NCI-H1436 treated with DMSO at 0.1 percent for 48 hours (cell line): Measurements from ENCODE around the gene TEKT1.

ENCODE experiments used
- DNase-seq: peaks from one replicate; lab custom pipeline; 2025; lab: John Stamatoyannopoulos, UW

The TEKT1 gene

DNA sequence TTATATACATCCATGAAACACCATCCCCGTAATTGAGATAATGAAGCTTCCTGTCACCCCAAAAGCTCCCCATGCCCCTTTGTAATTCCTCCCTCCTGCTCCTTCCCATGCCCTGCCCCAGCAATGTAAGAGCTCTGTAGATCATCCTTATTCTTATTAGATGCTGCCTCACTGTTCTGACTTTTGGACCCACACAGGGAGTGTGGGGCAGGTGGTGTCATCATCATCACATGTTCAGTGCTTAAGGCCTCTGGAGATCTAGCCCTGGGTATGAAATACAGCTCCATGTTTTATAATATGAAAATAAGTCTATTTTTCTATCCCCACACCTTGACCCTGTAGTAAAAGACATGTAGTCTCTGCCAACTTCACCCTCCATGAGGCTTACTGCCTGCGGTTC is 73.8 kb downstream of the TEKT1 start:
- no peak for DNase-seq

- DNase-seq: no peak
Observed at GRCh38 chr17:6756425-6757031, 75.0 kb downstream of the TEKT1 start.

DNA sequence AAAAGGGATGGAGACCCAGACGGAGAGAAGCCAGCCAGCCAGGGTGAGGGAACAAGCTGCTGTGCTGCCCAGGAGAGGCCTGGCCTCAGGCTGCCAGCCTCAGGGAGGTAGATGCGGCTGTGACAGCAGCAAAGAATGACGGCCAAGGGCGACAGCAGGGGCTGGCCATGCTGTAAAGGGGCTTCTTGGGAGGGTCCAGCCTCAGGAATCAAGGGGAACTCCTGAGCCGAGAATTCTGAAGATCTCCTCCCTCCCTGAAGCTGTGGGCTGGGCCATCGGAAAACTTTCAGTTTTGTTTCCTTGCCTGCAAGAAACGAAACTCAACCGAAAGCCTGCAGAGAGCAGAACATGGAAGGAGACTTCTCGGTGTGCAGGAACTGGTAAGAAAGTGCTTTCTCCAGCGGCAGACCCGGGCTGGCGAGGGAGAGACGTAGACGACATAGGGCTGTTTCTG is 75.8 kb downstream of the TEKT1 start, which contains the start of gene XAF1:
XAF1 (plus strand) TSS at position 316 of the 454 bp plus-strand sequence; CDS start at position 349, 33 bp downstream.
- no peak for DNase-seq

GRCh38 chr17:6755281-6755680 is 76.2 kb downstream of the TEKT1 start:
- no peak for DNase-seq

DNA sequence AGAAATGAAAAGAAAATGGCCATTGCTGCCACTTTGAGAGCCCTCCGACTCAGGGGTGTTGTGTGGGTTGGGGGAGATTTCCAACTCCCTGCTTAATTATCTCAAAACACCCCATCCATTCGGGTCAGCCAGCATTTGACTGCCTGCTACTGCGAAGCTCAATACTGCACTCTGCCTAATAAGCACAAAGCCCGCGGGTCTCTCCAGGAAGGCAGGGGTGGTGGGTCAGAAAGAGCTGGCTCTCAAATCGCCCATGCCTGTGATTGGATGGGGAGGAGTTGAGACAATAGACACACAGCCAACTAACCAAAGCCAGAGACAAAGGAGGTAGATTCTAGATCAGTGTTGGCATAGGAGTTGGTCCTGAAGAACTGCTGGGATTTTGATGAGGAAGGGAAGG is 78.0 kb downstream of the TEKT1 start:
- no peak for DNase-seq

DNA sequence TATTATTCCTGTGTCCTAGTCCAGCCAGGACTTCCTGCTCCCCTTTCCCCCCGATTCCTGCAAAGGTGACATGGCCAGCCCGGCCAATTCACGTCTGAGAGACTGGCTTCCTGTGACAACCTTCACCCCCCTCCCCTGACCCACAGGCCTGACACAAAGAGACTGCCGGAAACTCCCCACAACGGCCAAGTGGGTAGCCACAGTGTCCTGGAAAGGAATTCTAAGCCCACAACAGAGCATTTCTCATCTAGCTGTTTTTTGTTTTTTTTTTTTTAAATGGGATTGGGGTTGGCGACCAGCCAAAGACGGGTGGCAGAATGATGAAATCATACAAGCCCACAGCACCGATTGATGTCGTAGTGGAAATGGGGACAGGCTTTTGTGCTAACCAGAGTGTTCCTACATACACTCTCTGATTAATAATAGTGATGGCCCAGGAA is 78.5 kb downstream of the TEKT1 start:
- no peak for DNase-seq

DNA sequence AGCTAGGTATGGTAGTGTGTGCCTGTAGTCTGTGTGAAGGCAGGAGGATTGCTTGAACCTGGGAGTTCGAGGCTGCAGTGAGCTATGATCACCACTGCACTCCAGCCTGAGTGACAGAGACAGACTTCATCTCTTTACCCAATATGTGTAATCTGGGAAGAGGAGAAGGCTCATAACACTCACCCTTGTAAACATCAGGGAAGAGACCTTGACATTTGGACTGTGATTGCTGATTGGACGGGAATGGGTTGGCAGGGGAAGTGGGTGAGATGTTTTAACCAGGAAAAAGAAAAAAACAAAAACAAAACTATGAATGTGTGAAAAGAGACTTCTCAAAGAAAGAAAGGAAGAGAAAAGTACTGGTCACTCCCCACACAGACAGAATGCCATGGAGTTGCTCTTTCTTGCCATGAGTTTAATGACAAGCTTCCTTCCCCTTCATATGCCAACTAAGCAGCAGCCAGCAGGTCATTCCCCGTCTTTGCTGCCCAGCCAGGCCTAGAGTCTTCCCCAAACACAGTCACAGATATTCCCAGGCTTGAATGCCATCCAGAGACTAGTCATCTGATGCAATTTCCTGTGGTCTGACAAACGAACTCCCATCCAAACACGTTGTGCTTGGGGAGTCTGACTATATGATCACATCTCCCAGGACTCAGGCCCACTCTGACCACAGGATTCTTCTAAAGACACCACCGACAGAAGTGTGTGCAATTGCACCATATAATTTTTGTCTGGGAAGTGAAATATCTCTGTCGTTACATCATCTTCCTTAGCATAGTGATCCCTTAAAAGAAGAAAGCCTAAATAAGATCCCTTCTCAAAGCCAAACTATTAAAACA is 79.2 kb downstream of the TEKT1 start:
- no peak for DNase-seq

DNA sequence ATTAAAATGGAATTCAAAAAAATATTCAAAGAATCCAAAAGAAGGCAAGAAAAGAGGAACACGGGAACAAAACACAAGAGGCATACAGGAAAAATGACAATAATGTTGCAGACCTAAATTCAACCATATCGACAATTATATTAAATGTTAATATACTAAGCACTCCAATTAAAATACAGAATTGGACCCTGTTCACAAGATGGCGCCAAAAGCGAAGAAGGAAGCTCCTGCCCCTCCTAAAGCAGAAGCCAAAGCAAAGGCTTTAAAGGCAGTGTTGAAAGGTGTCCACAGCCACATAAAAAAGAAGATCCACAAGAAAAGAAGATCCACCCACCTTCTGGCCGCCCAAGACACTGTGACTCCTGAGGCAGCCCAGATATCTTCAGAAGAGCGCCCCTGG is 82.0 kb downstream of the TEKT1 start:
- no peak for DNase-seq

DNA sequence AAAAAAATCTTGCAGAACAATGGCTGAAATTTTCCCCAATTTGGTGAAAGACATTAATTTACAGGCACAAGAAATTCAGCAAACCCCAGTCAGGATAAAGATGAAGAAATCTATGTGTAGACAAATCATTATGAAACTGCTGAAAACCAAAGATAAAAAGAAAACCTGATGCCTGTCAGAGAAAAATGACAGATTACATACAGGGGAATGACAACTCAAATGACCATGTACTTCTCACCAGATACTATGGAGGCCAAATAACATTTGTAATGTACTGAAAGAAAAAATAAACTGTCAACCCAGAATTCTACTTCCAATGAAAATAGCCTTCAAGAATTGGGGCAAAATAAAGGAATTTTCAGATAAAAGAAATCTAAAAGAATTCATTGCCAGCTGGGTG is 82.9 kb downstream of the TEKT1 start:
- DNase-seq: no peak
